ENCODE data around the gene MRPL20.

The MRPL20 gene

GRCh38 chr1:1373815-1374588, 33.1 kb downstream of the MRPL20 start:
- Histone ChIP-seq H3K4me1 (ENCODE audit: insufficient read depth, poor library complexity, severe bottlenecking) (peaks cover 4% of the 10 kb centered on the region), H3K27me3 (ENCODE audit: insufficient read depth, poor library complexity, severe bottlenecking) (no peaks in the 10 kb centered on the region), H3K27ac (ENCODE audit: poor library complexity, severe bottlenecking) (peak overlapping the region; percentile 63), H3K4me3 (ENCODE audit: severe bottlenecking) (peak overlapping the region; percentile 78), H3K9me3 (ENCODE audit: severe bottlenecking) (no peaks in the 10 kb centered on the region), H3K36me3 (ENCODE audit: low read depth) (peaks cover 8% of the 10 kb centered on the region)
- no peak for DNase-seq (ENCODE audit: low spot score)
- no peak for ATAC-seq (ENCODE audit: low read depth)
- TF ChIP-seq CTCF (IDR thresholded peaks at IDR 0.05; ENCODE audit: poor library complexity, severe bottlenecking), result no peak

GRCh38 chr1:1373051-1373814, 33.9 kb downstream of the MRPL20 start:
- H3K27ac ChIP-seq (ENCODE audit: poor library complexity, severe bottlenecking), result peak overlapping the region; percentile 63
- H3K4me1 ChIP-seq (ENCODE audit: insufficient read depth, poor library complexity, severe bottlenecking), result peaks cover 4% of the 10 kb centered on the region
- H3K36me3 ChIP-seq (ENCODE audit: low read depth), result peaks cover 8% of the 10 kb centered on the region
- ATAC-seq (ENCODE audit: low read depth) (no peak), DNase-seq (ENCODE audit: low spot score) (no peak)
- no peak overlapping the region for H3K4me3 ChIP-seq (ENCODE audit: severe bottlenecking)
- no peaks in the 10 kb centered on the region for H3K9me3 ChIP-seq (ENCODE audit: severe bottlenecking)
- no peaks in the 10 kb centered on the region for H3K27me3 ChIP-seq (ENCODE audit: insufficient read depth, poor library complexity, severe bottlenecking)
- TF ChIP-seq CTCF (IDR thresholded peaks at IDR 0.05; ENCODE audit: poor library complexity, severe bottlenecking), result no peak

- TF ChIP-seq CTCF (IDR thresholded peaks at IDR 0.05; ENCODE audit: poor library complexity, severe bottlenecking), result peak; percentile 91
- Histone ChIP-seq H3K27ac (ENCODE audit: poor library complexity, severe bottlenecking) (no peak overlapping the region), H3K4me3 (ENCODE audit: severe bottlenecking) (no peak overlapping the region), H3K9me3 (ENCODE audit: severe bottlenecking) (no peaks in the 10 kb centered on the region), H3K36me3 (ENCODE audit: low read depth) (peaks cover 8% of the 10 kb centered on the region), H3K27me3 (ENCODE audit: insufficient read depth, poor library complexity, severe bottlenecking) (no peaks in the 10 kb centered on the region), H3K4me1 (ENCODE audit: insufficient read depth, poor library complexity, severe bottlenecking) (peaks cover 4% of the 10 kb centered on the region)
- ATAC-seq (ENCODE audit: low read depth) (peak; percentile 24; the same call in 2 of the 3 replicates), DNase-seq (ENCODE audit: low spot score) (no peak)
These were observed 35.1 kb downstream of the MRPL20 start for GRCh38 chr1:1371746-1372711.

GRCh38 chr1:1371364-1371745, 35.7 kb downstream of the MRPL20 start:
- Histone ChIP-seq H3K27ac (ENCODE audit: poor library complexity, severe bottlenecking) (no peak overlapping the region), H3K27me3 (ENCODE audit: insufficient read depth, poor library complexity, severe bottlenecking) (no peaks in the 10 kb centered on the region), H3K9me3 (ENCODE audit: severe bottlenecking) (no peaks in the 10 kb centered on the region), H3K4me1 (ENCODE audit: insufficient read depth, poor library complexity, severe bottlenecking) (peaks cover 4% of the 10 kb centered on the region), H3K36me3 (ENCODE audit: low read depth) (peaks cover 8% of the 10 kb centered on the region), H3K4me3 (ENCODE audit: severe bottlenecking) (no peak overlapping the region)
- TF ChIP-seq CTCF (IDR thresholded peaks at IDR 0.05; ENCODE audit: poor library complexity, severe bottlenecking), result no peak
- DNase-seq (ENCODE audit: low spot score) (no peak), ATAC-seq (ENCODE audit: low read depth) (no peak)
